PC-3 (cell line): Measurements from ENCODE around the gene CABLES1.

Source experiments
- CTCF ChIP-seq: fragments of 300-600 bp; sonication (generic); conservative IDR thresholded peaks from 2 replicates; pipeline ENCODE4 v1.5.1; 2017; ENCODE audit warnings: antibody characterized with exemption, low read depth, mild to moderate bottlenecking, low read length
- EZH2 ChIP-seq: fragments of 300-600 bp; sonication (generic); IDR thresholded peaks from one replicate; pipeline ENCODE4 v1.6.1; 2017; ENCODE audit warnings: antibody characterized with exemption, mild to moderate bottlenecking, low read length; ENCODE audit not compliant: unreplicated experiment
- EZH2phosphoT487 ChIP-seq: fragments of 300-600 bp; sonication (generic); IDR thresholded peaks from 2 replicates; pipeline ENCODE4 v1.6.1; 2018; ENCODE audit warnings: mild to moderate bottlenecking, antibody characterized with exemption, low read length, borderline replicate concordance

- TF ChIP-seq CTCF (no peak), EZH2phosphoT487 (no peak), EZH2 (no peak)
Observed at GRCh38 chr18:23196119-23197007, 61.1 kb downstream of the CABLES1 start.
